ENCODE results near the gene SATL1.
"Not testable (repeated sequence)": the region's sequence is repeated elsewhere in the genome, so short reads cannot be mapped to it uniquely, and the experiment has no call there.

The SATL1 gene

DNA sequence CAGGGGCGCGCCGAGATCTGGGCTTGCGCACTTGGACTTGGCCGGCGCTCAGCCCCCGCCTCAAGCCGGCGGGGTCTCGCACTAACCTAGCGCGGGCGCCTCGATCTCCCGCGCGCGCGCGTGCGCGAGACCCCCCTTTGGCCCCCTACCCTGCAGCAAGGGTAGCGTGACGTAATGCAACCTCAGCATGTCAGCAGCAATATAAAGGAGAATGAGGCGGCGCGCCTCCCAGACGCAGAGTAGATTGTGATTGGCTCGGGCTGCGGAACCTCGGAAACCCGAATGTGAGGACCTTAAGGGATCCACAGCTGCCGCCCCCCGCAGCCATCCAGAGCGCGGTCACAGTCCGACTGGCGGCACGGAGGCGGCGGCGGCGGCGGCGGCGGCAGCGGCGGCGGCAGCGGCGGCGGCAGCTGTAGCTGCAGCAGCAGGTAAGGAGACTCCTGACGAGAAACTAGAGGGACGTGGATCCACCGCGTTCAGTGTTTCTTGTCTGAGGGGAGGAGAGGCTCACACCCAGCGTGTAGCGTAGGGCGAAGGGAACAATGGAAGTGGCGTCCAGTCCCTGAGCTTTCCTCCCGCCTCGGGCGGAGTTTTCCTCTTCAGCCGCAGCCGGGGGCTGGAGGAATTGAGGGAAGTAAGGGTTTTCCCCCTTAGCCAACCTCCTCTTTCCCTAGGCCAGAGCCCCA, at the start of gene SATL1, which contains the start of gene ZNF711:
TSS of gene SATL1 (minus strand) at position 19 of the 689 bp plus-strand sequence. CDS start 134,811 bp downstream, outside the sequence.
TSS of gene ZNF711 (plus strand) at position 231 of the 689 bp plus-strand sequence. CDS start 3,582 bp downstream, outside the sequence.
- peak; percentile 0 for DNase-seq

DNA sequence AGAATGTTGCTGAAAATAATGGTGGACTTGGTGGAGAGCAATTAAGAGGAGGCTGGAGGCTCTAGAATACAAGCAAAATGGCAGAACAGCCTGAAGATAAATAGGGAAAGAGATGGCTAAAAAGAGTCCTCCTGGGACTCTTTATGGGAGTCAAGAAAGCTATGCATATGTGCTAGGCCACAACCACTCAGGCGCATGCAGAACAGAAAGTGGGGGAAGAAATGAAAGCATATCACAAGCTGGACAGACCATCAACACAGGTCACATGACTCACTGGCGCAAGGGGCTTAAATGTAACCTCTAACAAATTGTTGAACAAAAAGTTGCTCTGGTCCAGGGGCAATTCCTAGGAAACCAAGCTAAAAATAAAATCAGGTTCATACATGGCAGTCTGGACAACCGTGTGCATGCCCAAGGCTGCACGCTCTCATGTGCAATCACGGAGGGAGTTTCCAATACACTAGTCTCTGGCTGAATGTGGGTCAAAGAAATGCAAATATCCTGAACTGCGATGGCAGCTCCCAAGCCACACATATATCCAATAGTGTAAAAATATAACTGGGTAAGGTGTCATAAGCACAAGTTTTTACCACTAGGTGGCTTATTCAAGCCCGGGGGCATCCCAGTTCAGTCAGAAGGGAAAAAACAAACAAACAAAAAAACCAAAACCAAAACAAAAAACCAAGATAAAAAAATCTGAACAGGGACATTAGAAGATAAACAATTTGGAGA, 45.6 kb upstream of the SATL1 start:
- no peak for DNase-seq

DNA sequence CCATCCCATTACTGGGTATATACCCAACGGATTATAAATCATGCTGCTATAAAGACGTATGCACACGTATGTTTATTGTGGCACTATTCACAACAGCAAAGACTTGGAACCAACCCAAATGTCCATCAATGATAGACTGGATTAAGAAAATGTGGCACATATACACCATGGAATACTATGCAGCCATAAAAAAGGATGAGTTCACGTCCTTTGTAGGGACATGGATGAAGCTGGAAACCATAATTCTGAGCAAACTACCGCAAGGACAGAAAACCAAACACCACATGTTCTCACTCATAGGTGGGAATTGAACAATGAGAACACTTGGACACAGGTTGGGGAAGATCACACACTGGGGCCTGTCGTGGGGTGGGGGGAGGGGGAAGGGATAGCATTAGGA, 41.7 kb upstream of the SATL1 start:
- DNase-seq = not testable (repeated sequence)

DNA sequence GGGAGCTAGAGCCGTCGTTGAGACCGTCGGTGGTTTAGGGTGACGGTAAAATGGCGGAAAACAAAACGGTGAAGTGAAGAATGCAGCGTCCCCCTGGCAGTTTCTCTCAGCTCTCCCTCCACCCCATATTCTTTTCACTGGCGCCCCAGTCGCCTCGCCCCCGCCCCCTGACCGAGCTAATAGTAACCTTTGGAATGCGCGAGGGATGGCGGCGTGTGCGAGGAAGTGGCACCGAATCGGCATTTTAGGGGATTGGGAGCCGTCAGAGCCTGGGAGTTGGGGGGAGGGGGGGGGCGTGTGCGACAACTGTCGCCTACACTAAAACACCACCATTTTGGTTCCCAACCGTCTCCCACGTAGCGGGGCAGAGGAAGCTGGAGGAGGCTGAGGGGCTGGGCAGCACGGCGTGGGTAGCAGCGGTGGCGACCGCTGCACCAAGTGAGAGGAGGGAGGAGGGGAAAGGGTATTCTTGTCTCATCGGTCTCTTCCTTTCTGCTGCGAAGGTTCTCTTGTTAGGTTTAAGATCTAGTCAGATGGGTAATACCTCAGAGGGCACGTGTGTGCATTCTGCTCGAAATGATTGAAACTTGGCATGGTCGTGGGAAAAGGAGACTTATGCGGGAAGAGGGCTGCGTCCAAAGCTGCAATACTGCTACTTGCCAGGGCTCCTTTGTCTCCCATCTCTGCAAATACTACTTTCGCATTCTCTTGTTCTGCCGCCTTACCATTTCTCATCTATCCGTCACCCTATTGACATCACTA, 1.1 kb upstream of the SATL1 start:
- no peak for DNase-seq

- DNase-seq = no peak
Observed at GRCh38 chrX:85243155-85243554, 424 bp downstream of the SATL1 start.

DNA sequence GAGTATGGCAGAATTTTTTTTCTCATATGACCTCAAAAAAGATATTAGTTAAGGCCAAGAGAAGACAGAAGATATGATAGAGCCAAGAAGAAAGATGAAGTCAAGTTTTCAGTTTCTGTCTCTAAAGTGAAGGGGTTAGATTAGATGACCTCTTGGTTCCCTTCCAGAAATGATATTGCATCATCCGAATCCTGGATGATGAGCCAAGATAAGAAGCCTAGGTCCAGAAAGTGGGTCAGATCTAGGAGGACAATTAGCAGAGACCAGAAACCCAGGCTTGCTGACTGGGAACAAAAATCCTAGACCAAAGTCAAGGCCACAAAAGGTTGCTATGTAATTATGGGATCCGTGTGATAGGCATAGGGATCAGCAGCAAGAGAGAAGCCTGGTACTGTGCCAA, 20.2 kb downstream of the SATL1 start:
- DNase-seq = no peak

DNA sequence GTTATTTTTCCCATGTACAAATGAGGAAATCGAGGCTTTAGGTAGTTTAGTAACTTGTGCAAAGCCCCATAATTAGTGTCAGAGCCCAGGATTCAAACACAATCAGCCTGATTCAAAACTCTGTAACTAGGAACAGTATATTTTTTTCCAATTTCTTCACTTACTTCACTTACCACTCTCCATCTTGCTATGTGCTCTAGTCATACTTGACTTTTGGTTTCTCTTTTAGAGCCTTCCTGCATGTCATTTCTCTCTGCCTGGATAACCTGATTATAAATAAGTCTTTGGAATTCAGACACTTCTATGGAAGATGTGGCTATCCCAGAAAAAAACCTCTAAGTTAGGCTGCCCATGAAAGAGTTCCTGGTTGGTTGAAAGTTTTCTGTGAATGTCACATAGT, 22.2 kb downstream of the SATL1 start:
- DNase-seq = no peak

GRCh38 chrX:85215946-85216345, 27.6 kb downstream of the SATL1 start:
- DNase-seq = no peak

DNA sequence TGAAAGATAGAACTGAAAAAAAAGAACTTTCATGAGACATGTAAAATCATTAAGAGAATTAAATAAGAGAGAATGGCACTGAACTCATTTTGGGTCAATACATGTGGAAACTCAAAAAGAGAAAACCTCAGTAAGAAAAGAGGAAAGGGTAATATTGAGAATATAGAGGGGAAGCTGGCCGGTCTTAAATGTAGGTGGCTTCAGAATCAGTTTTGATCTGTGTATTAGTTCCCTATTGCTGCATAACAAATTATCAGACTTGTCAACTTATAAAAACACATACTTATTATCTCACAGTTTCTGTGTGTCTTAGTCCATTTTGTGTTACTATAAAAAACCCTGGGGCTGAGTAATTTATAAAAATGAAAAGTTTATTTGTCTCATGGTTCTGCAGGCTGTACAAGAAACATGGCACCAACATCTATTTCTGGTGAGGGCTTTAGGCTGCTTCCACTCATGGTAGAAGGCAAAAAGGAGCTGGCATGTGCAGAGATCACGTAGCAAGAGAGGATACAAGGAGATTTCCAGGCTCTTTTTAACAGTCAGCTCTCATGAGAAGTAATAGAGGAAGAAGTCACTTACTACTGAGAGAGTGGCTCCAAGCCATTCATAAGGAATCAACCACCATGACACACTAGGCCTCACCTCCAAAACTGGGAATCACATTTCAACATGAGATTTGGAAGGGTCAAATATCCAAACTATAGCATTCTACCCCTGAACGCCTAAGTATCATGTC, 29.6 kb downstream of the SATL1 start:
- no peak for DNase-seq

GRCh38 chrX:85203461-85203970, 40.1 kb downstream of the SATL1 start:
- DNase-seq = no peak

- no peak for DNase-seq
Observed at GRCh38 chrX:85196319-85196718, 47.3 kb downstream of the SATL1 start.

DNA sequence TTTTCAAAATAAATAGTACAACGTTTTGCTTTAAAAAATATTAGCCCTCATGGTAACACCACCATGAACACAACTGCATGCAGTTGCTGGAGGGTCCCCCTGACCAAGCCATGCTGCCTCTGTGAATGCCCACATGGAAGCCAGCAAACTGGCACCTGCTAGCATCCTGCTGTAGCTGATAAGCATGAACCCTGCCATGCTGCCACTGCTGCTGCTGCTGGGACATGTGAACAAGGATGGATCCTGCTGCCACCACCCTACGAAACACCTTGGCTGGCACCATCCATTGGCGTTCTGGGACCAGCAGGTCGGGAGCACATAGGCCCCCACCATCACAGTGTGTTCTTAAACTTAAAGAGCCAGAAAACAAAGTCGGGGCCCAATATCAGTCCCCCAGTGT, 83.9 kb downstream of the SATL1 start:
- no peak for DNase-seq

DNA sequence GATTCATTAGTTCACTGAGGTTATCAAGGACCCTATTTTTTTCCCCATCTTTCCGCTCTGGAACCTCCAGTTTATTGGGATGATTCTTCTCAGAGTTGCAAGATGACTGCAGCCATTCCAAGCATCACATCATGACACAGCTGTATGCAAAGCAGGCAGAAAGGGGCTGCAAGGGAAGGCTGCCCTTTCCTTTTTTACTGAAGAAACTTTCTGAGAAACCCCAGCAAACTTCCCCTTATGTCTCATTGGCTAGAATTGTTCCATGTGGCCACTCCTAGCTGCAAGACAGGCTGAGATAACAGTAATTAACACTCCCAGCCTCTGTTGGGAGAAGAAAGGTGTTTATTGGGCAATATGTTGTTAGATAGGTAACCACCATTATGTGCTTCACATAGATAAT, 102.6 kb downstream of the SATL1 start:
- DNase-seq = no peak

DNA sequence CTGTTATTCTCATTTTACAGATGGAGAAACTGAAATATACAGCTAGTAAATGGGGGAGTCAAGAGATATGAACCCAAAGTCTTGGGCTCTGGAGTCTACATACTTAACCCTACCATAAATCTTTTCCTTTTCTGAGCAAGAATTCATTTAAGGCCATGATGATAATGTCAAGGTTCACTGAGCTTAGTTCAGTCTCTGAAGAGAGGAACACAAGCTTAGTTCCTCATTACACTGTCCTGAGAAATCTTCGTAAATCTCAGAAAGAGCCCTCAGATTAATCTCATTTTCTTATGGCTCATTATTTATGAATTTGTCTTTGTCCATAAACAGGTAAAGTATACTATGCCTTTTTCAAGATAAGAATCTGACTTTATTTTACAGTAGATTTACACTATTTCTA, 104.2 kb downstream of the SATL1 start:
- no peak for DNase-seq

DNA sequence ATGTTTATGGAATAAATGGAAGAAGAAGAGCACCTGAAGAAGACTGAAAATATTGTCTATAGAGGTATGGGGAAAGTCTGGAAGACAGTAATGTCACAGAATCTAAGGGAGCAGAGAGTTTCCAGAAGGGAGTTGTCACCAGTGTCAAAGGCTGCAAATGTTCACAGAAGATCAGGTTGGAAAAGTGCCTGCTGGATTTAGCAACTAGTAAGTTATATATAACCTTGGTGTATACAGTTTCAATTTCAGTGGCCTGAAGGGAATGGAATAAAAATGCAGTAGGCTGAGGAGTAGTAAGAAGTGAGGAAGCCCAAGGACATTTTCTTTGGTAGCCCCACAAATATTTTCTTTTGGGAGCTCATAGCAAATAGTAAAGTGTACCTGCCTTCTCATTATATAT, 107.2 kb downstream of the SATL1 start:
- no peak for DNase-seq

DNA sequence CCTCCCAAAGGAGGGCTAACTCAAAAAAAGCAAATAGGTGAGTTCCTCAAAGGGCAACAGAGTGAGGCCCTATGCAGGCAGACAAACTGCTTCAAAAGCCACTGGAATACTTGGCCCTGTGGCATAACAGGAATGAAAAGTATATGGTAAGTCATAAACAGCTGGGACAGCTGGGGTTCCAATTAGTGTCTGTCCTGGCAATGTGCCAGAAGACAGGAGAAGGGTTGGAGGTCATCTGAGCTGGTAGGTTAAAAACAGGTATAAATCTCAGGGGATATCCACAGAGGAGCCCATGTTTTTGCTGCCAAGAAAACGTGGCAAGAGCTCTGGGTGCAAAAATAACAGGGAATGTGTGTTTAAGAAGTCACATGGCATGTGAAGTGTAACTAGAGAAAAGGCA, 128.3 kb downstream of the SATL1 start:
- DNase-seq = no peak

- no peak for DNase-seq
Observed at GRCh38 chrX:85114776-85115175, 128.8 kb downstream of the SATL1 start.

- DNase-seq = no peak
Observed at GRCh38 chrX:85114171-85114570, 129.4 kb downstream of the SATL1 start.

DNA sequence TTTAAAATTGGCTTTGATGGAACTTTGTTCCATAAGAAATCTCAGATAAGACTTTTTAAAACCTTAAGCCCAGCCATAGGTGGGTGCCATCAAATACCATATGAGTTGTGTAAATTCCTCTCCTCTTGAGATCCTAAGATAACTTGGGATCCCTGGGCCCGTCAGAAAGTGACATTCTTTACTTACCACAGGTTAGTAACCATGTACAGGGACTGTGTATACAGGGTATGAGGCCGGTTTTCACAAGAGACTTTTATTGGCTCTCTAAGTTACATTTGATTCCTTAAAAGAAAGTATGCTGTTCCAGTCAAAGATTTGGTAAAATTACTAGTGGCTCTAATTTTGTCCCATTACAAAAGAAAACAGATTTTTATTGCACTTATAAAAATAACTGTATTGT, 129.8 kb downstream of the SATL1 start:
- no peak for DNase-seq

DNA sequence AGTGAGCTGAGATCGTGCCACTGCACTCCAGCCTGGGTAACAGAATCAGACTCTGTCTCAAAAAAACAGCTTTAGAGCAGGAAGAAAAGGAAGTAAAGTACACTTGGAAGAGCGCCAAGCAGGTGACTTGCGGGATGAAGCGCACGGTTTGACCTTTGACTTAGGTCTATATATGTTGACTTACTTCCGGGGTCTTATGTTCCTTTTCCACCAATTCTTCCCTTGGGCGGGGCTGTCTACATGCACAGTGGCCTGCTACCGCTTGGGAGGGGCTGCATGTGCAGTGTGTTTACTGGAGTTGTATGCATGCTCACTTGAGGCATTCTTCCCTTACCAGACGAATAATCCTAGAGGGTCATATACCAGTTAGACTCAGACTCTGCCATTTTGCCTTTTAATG, 131.3 kb downstream of the SATL1 start:
- DNase-seq = no peak

- no peak for DNase-seq
Observed at GRCh38 chrX:85111347-85111746, 132.2 kb downstream of the SATL1 start.

DNA sequence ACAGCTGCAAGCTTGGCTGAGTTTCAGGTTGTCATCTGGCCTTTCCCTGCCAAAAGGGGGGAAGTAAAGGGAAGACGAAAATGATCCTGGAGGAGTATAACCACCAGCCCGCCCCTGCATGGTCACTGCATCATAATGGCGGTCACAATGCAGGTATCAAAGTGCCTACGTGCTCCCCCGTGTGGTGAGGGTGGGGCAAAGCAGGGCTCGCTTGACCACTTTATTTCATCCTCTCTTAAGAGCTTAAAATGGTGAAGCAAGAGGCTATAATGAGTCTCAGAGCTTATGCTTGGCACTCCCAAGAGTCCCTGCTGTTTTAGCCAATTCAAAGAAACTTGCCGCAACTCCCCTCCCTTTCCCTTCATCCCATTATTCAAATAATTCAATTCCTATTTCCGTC, 134.3 kb downstream of the SATL1 start:
- no peak for DNase-seq

GRCh38 chrX:85108165-85108564, 135.4 kb downstream of the SATL1 start:
- DNase-seq = no peak

Data from stimulated activated CD4-positive, alpha-beta T cell treated with anti-CD3 and anti-CD28 coated beads, Interleukin-12 subunit alpha, Interleukin-12 subunit beta, amount 100 ng/mL, for 4 hours (primary cell).